LNCaP clone FGC (cell line): Measurements from ENCODE around the gene FBXO11.

ENCODE experiments used
- DNase-seq: peaks from one replicate; pipeline ENCODE4 v3.0.0-alpha.2; 2011; ENCODE audit warnings: low read depth
- H3K4me3 ChIP-seq: 2 replicates; pipeline ENCODE4 v1.5.1; 2011; ENCODE audit warnings: mild to moderate bottlenecking, low read depth, low read length, control low read depth
- TF ChIP-seq, protein P1 (sequence below): IDR thresholded peaks from 2 replicates; pipeline ENCODE4 v1.5.1; 2012; ENCODE audit warnings: mild to moderate bottlenecking; ENCODE audit not compliant: control insufficient read depth, insufficient read depth; ENCODE audit errors: extremely low read depth

The FBXO11 gene

GRCh38 chr2:47774567-47774966 lies 131.7 kb downstream of the FBXO11 start:
- TF ChIP-seq, protein P1, sequence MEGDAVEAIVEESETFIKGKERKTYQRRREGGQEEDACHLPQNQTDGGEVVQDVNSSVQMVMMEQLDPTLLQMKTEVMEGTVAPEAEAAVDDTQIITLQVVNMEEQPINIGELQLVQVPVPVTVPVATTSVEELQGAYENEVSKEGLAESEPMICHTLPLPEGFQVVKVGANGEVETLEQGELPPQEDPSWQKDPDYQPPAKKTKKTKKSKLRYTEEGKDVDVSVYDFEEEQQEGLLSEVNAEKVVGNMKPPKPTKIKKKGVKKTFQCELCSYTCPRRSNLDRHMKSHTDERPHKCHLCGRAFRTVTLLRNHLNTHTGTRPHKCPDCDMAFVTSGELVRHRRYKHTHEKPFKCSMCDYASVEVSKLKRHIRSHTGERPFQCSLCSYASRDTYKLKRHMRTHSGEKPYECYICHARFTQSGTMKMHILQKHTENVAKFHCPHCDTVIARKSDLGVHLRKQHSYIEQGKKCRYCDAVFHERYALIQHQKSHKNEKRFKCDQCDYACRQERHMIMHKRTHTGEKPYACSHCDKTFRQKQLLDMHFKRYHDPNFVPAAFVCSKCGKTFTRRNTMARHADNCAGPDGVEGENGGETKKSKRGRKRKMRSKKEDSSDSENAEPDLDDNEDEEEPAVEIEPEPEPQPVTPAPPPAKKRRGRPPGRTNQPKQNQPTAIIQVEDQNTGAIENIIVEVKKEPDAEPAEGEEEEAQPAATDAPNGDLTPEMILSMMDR = no peak
- H3K4me3 ChIP-seq = no peak overlapping the region
- no peak for DNase-seq

GRCh38 chr2:47772343-47772742 lies 134.0 kb downstream of the FBXO11 start:
- DNase-seq = no peak
- H3K4me3 ChIP-seq = no peak overlapping the region
- TF ChIP-seq, protein P1 = no peak

- TF ChIP-seq, protein P1 = no peak
- H3K4me3 ChIP-seq = no peak overlapping the region
- no peak for DNase-seq
Measured at GRCh38 chr2:47771211-47771610, 135.1 kb downstream of the FBXO11 start.

DNA sequence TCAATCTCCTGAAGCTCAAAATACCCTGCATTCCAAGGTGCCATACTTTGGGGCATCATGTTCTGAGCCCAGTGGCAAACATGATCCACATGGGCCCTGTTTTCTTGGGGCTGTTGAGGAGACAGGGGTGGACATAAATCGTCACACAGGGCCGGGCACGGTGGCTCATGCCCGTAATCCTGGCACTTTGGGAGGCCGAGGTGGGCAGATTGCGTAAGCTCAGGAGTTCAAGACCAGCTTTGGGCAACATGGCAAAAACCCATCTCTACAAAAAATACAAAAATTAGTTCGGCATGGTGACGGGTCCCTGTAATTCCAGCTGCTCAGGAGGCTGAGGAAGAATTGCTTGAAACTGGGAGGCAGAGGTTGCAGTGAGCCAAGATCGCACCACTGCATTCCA lies 137.0 kb downstream of the FBXO11 start:
- TF ChIP-seq, protein P1 = no peak
- no peak overlapping the region for H3K4me3 ChIP-seq
- no peak for DNase-seq

DNA sequence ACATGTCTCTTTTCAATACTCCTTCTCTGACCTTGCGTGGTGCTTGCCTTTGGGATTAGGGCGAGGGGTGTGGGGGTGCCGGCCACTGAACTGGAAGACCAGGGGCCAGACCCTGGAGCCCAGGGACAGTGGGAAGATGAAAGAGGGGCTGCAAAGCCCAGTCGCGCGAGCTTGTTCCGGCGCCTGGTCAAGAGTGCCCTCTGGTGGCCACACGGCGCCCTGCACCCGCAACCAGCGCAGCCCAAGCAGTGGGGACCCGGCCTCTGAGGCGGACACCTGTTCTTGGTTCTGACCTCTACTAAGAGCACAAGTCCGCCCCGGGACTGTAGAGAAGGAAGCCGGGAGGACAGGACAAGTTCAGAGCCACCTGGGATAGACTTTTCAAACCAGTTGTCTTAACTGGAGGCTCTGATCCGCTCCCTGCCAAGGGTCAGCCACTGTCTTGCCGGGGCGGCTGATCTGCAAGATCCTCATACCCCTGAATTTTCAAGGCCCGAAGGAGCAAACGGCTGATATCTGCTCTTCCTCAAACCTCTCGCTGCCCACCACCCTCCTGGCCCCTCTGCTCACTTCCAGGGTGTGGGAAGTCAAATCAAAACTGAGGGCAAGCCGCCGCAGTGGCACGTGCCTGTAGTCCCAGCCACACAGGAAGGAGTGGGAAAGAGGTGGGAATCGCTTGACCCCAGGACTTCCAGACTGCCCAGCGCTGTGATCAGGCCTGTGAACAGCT lies 138.3 kb downstream of the FBXO11 start:
- H3K4me3 ChIP-seq = no peak overlapping the region
- no peak for DNase-seq
- TF ChIP-seq, protein P1 = peak; percentile 73

GRCh38 chr2:47767497-47767844 lies 138.8 kb downstream of the FBXO11 start:
- TF ChIP-seq, protein P1 = no peak
- DNase-seq = no peak
- H3K4me3 ChIP-seq = no peak overlapping the region

DNA sequence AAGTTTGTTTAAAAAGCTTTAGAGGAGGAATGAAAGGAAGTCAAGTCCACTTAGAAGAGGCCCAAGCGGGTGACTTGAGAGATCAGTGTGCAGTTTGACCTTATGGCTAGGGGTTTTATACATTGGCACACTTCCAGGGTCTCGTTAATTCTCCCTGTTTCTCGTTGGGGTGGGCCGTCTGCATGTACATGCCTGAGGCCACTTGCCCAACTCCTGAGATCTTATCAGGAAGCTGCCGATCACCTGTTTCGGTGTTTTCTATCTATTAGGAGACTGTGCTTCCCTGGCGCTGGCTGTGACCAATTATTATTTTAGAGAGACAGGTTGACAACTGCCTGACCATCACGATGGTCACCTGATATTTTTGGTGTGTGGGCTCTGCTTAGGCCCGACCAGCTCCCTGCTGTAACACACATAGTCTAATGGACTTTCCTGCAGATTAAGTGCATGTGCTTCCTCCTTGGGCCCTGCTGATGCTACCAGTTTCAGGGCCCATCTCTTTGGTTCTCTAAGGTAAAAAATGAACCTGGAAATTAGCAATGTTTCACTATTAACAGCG lies 154.4 kb downstream of the FBXO11 start:
- TF ChIP-seq, protein P1 = no peak
- DNase-seq = no peak
- no peak overlapping the region for H3K4me3 ChIP-seq
